Transverse colon (tissue), 4 donors: ENCODE measurements around the gene ELOVL3.

Experiments used
- CTCF ChIP-seq, 5 experiments: fragments of 200-600 bp in 3 of 5; fragments of 450-650 bp in 2 of 5; sonication (generic) in 3 of 5; IDR thresholded peaks; 1 replicate in 2 of 5; 2 replicates in 3 of 5; pipeline ENCODE4 v1.5.1; 2016 to 2017; ENCODE audit warnings: antibody characterized with exemption in 5 of 5, inconsistent platforms in 3 of 5, mild to moderate bottlenecking in 2 of 5, moderate library complexity in 1 of 5
- EP300 ChIP-seq: sonication (generic); formaldehyde crosslinking; IDR thresholded peaks from one replicate; pipeline ENCODE4 v1.6.1; 2017; ENCODE audit warnings: antibody characterized with exemption, low read depth
- POLR2A ChIP-seq: fragments of 450-650 bp; IDR thresholded peaks from one replicate; pipeline ENCODE4 v1.6.1; 2016; ENCODE audit warnings: antibody characterized with exemption, mild to moderate bottlenecking, moderate library complexity
- POLR2AphosphoS5 ChIP-seq, 3 donors: sonication (generic); formaldehyde crosslinking; IDR thresholded peaks; one replicate each; pipeline ENCODE4 v1.6.1; 2016; ENCODE audit warnings: antibody characterized with exemption in 3 of 3

GRCh38 chr10:102247734-102248133 is 21.6 kb downstream of the ELOVL3 start:
- TF ChIP-seq CTCF (IDR thresholded peaks at IDR 0.05) (no peak), POLR2A (no peak), POLR2AphosphoS5 (IDR thresholded peaks at IDR 0.05) (no peak), EP300 (no peak)
